SU-DHL-6 (cell line): ENCODE data around the gene RABL3.

Experiments used
- H2AFZ ChIP-seq: fragments of 200-600 bp; sonication (generic); 2 replicates; pipeline ENCODE4 v1.6.1; 2014; ENCODE audit warnings: low read depth, mild to moderate bottlenecking, moderate library complexity, mixed read lengths, antibody characterized with exemption, low read length; ENCODE audit not compliant: severe bottlenecking
- H3F3A ChIP-seq: fragments of 200-600 bp; shearing (Covaris generic); 2 replicates; pipeline ENCODE4 v1.6.0; 2016; ENCODE audit warnings: antibody characterized with exemption, mild to moderate bottlenecking; ENCODE audit not compliant: insufficient read depth
- H3K27ac ChIP-seq: fragments of 200-600 bp; sonication (generic); 2 replicates; pipeline ENCODE4 v1.5.1; 2016; ENCODE audit warnings: low read depth, mild to moderate bottlenecking, low read length, moderate library complexity, mixed read lengths
- H3K27me3 ChIP-seq: fragments of 200-600 bp; sonication (generic), shearing (Covaris generic); 2 replicates; pipeline ENCODE4 v1.6.0; 2014; ENCODE audit warnings: mild to moderate bottlenecking, low read length
- H3K36me3 ChIP-seq: fragments of 200-600 bp; sonication (generic); 2 replicates; pipeline ENCODE4 v1.6.1; 2014; ENCODE audit warnings: mild to moderate bottlenecking, low read length, mixed read lengths
- H3K4me2 ChIP-seq: fragments of 300-600, 200-600 bp; shearing (Covaris generic), sonication (generic); 2 replicates; pipeline ENCODE4 v1.6.0; 2014; ENCODE audit warnings: low read length, low read depth, mild to moderate bottlenecking; ENCODE audit not compliant: poor library complexity, severe bottlenecking
- H3K4me3 ChIP-seq: fragments of 200-600 bp; sonication (generic); 2 replicates; pipeline ENCODE4 v1.5.1; 2014; ENCODE audit warnings: antibody characterized with exemption, low read length, mild to moderate bottlenecking, mixed read lengths; ENCODE audit not compliant: insufficient read depth, poor library complexity, severe bottlenecking
- H3K79me2 ChIP-seq: fragments of 200-600 bp; sonication (generic); 2 replicates; pipeline ENCODE4 v1.6.1; 2014; ENCODE audit warnings: mild to moderate bottlenecking, low read length, moderate library complexity; ENCODE audit not compliant: insufficient read depth
- H3K9ac ChIP-seq: fragments of 200-600 bp; sonication (generic); 2 replicates; pipeline ENCODE4 v1.7.0; 2014; ENCODE audit warnings: mild to moderate bottlenecking, low read length
- H3K9me2 ChIP-seq: fragments of 200-600 bp; sonication (generic); replicated peaks from 2 replicates; pipeline ENCODE4 v1.6.1; 2014; ENCODE audit warnings: low read length; ENCODE audit not compliant: insufficient read depth
- H3K9me3 ChIP-seq: fragments of 200-600 bp; sonication (generic); 2 replicates; pipeline ENCODE4 v1.6.1; 2014; ENCODE audit warnings: low read length, mixed read lengths; ENCODE audit not compliant: insufficient read depth
- H4K20me1 ChIP-seq: fragments of 200-600 bp; sonication (generic); 2 replicates; pipeline ENCODE4 v1.6.1; 2014; ENCODE audit warnings: low read depth, mild to moderate bottlenecking, antibody characterized with exemption, low read length, moderate library complexity, mixed read lengths
- EZH2phosphoT487 ChIP-seq: fragments of 200-600 bp; sonication (generic), shearing (Covaris generic); conservative IDR thresholded peaks from 2 replicates; pipeline ENCODE4 v1.6.1; 2018; ENCODE audit warnings: mild to moderate bottlenecking, antibody characterized with exemption, low read length, moderate library complexity, mixed read lengths
- TF ChIP-seq, protein P1 (sequence below): fragments of 200-600 bp; sonication (generic); IDR thresholded peaks from one replicate; pipeline ENCODE4 v1.5.1; 2017; ENCODE audit warnings: antibody characterized with exemption, mild to moderate bottlenecking, low read length, moderate library complexity; ENCODE audit not compliant: insufficient read depth, poor library complexity, severe bottlenecking

Gene RABL3

DNA sequence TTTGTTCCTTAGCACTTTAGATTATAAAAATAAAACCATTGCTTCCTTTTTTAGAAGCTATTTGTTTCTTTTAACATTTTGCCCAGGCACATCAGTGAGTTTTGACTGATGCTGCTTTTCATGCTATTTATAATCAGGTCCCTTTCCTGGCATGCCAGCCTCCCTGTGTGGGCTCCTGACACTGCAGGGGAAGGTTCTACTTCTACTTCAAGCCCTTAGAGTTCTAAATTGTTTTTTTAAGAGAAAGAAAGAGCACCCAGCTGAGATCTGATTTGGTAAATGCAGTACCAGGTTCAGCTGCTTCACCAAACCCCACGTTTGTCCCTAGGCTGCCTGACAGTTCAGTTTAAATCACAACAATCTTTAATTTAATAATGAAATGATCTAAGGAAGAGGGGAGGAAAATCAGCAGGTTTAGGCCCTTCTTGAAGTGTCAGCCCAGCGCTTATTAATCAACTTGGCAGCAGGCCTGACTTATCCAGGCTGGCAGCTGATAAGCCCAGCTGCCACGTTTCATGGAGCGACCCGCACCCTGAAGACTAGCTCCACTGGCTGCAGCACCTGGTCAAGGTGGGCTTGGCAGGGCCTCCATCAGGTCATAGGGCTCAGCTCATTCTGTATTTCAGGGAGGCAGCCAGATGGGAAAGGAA lies 89.3 kb downstream of the RABL3 start:
- Histone ChIP-seq H3K9me2 (no peaks in the 10 kb centered on the region), H3K27me3 (no peaks in the 10 kb centered on the region), H2AFZ (no peak overlapping the region), H4K20me1 (no peaks in the 10 kb centered on the region), H3K4me2 (no peak overlapping the region), H3K9ac (no peak overlapping the region), H3K9me3 (no peaks in the 10 kb centered on the region), H3K36me3 (no peaks in the 10 kb centered on the region), H3K27ac (no peak overlapping the region), H3F3A (no peaks in the 10 kb centered on the region), H3K4me3 (no peak overlapping the region), H3K79me2 (no peaks in the 10 kb centered on the region)
- TF ChIP-seq, protein P1, sequence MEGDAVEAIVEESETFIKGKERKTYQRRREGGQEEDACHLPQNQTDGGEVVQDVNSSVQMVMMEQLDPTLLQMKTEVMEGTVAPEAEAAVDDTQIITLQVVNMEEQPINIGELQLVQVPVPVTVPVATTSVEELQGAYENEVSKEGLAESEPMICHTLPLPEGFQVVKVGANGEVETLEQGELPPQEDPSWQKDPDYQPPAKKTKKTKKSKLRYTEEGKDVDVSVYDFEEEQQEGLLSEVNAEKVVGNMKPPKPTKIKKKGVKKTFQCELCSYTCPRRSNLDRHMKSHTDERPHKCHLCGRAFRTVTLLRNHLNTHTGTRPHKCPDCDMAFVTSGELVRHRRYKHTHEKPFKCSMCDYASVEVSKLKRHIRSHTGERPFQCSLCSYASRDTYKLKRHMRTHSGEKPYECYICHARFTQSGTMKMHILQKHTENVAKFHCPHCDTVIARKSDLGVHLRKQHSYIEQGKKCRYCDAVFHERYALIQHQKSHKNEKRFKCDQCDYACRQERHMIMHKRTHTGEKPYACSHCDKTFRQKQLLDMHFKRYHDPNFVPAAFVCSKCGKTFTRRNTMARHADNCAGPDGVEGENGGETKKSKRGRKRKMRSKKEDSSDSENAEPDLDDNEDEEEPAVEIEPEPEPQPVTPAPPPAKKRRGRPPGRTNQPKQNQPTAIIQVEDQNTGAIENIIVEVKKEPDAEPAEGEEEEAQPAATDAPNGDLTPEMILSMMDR, result no peak
- no peak for TF ChIP-seq EZH2phosphoT487

DNA sequence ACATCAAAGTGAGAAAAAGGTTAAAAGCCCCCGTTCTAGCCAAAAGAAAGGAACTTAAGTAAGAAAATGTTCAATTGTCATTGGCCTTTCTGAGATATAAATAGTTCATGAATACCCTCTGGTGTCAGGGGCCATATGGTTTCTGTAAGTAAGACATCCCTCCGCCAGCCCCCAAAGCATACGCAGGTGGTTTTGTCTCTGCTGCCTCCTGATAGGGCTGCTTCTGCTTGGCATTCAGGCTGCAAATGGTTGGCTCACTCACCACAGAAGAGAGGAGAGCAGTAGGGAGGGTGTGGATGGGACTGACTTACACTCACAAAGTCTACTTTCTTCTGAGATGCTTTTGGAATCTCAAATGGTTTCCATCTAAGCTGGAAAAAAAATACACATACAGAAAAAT lies 90.0 kb downstream of the RABL3 start:
- H3K79me2 ChIP-seq, result no peaks in the 10 kb centered on the region
- H2AFZ ChIP-seq, result no peak overlapping the region
- no peaks in the 10 kb centered on the region for H3K27me3 ChIP-seq
- TF ChIP-seq, protein P1, result no peak
- no peak for TF ChIP-seq EZH2phosphoT487
- H3K9me3 ChIP-seq, result no peaks in the 10 kb centered on the region
- no peak overlapping the region for H3K27ac ChIP-seq
- H3F3A ChIP-seq, result no peaks in the 10 kb centered on the region
- no peaks in the 10 kb centered on the region for H3K36me3 ChIP-seq
- no peak overlapping the region for H3K4me3 ChIP-seq
- H3K9ac ChIP-seq, result no peak overlapping the region
- H4K20me1 ChIP-seq, result no peaks in the 10 kb centered on the region
- no peaks in the 10 kb centered on the region for H3K9me2 ChIP-seq
- H3K4me2 ChIP-seq, result no peak overlapping the region

- Histone ChIP-seq H2AFZ (no peak overlapping the region), H3K4me2 (no peak overlapping the region), H3K9me3 (no peaks in the 10 kb centered on the region), H3K27ac (no peak overlapping the region), H4K20me1 (no peaks in the 10 kb centered on the region), H3K27me3 (no peaks in the 10 kb centered on the region), H3K36me3 (no peaks in the 10 kb centered on the region), H3K9me2 (no peaks in the 10 kb centered on the region), H3K9ac (no peak overlapping the region), H3F3A (no peaks in the 10 kb centered on the region), H3K4me3 (no peak overlapping the region), H3K79me2 (no peaks in the 10 kb centered on the region)
- no peak for TF ChIP-seq EZH2phosphoT487
- TF ChIP-seq, protein P1, result no peak
Observed at GRCh38 chr3:120650311-120650710, 92.0 kb downstream of the RABL3 start.

DNA sequence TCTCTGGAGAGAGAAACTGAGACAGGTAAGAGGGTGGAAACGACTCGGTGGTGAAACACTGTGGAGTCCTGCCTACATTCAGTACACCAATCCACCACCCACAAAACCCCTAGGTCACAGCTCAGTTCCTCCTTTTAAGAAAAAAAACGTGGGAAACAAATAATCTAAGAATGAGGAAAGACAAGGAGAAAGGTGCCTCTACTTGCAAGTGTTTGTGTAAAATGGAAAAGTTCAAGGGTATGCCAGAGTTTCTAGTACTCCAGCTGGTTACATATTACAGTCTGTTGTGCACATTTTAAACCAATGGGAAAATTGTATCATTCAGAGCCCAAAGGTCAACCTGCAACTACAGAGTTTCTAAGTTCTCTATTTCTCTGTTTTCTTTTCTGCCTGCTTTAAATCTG lies 92.5 kb downstream of the RABL3 start:
- H3K4me3 ChIP-seq, result no peak overlapping the region
- H3K9ac ChIP-seq, result no peak overlapping the region
- H3K27me3 ChIP-seq, result no peaks in the 10 kb centered on the region
- no peaks in the 10 kb centered on the region for H3K9me3 ChIP-seq
- no peaks in the 10 kb centered on the region for H3F3A ChIP-seq
- no peaks in the 10 kb centered on the region for H3K79me2 ChIP-seq
- no peak overlapping the region for H3K27ac ChIP-seq
- H4K20me1 ChIP-seq, result no peaks in the 10 kb centered on the region
- no peak overlapping the region for H3K4me2 ChIP-seq
- H3K36me3 ChIP-seq, result no peaks in the 10 kb centered on the region
- H3K9me2 ChIP-seq, result no peaks in the 10 kb centered on the region
- no peak overlapping the region for H2AFZ ChIP-seq
- TF ChIP-seq, protein P1, result no peak
- no peak for TF ChIP-seq EZH2phosphoT487
